Activated naive CD4-positive, alpha-beta T cell treated with anti-CD3 and anti-CD28 coated beads for 36 hours (primary cell): ENCODE measurements around the gene LMAN2. TPM values are rescaled to one million over a fixed set of nuclear protein-coding genes. Genes with fewer than 3 reads are reported as not detected.

Experiments
- CTCF ChIA-PET: fragments of 350-600 bp; sonication (Branson Sonifier 250); formaldehyde crosslinking; loops from one replicate; lab custom pipeline; 2021; ENCODE audit warnings: antibody characterized with exemption; lab: Charles Lee
- DNase-seq: peaks from one replicate; pipeline ENCODE4 v3.0.0-alpha.2; 2020
- H3K27ac Mint-ChIP-seq: one replicate; pipeline ENCODE4 v1.8.0; 2021; ENCODE audit warnings: mild to moderate bottlenecking, mixed read lengths
- H3K27me3 Mint-ChIP-seq: one replicate; pipeline ENCODE4 v1.8.0; 2021; ENCODE audit warnings: low read depth, mixed read lengths
- H3K36me3 Mint-ChIP-seq: one replicate; pipeline ENCODE4 v1.8.0; 2021; ENCODE audit warnings: low read depth, mixed read lengths
- H3K4me1 Mint-ChIP-seq: one replicate; pipeline ENCODE4 v1.8.0; 2021; ENCODE audit warnings: low read depth, mixed read lengths
- H3K4me3 Mint-ChIP-seq: one replicate; pipeline ENCODE4 v1.8.0; 2021; ENCODE audit warnings: mild to moderate bottlenecking, moderate library complexity, mixed read lengths
- H3K9me3 Mint-ChIP-seq: one replicate; pipeline ENCODE4 v1.8.0; 2021; ENCODE audit warnings: mixed read lengths
- intact Hi-C: fragments of 100-400 bp; cut with micrococcal nuclease; formaldehyde crosslinking; loops from one replicate; pipeline ENCODE4 v1.15.1; 2023
- total RNA-seq, 2 experiments: library from RNA; stranded (reverse); gene quantifications; one replicate each; pipeline ENCODE4 v1.2.3, GENCODE V29; 2021

The LMAN2 gene
- total RNA-seq, 2 experiments from 2014 or later: 82.2 to 83.9 TPM

- Mint-ChIP-seq H3K27ac (peak overlapping the region; percentile 77), H3K4me3 (no peak overlapping the region), H3K36me3 (peaks cover 28% of the 10 kb centered on the region), H3K4me1 (peaks cover 72% of the 10 kb centered on the region), H3K27me3 (no peaks in the 10 kb centered on the region), H3K9me3 (no peaks in the 10 kb centered on the region)
- intact Hi-C loops: loop anchor here (1.0 to 5.0 kb wide), 3 partner anchors 20 to 833 kb away; partner anchors contain the start of gene RNF44
- no peak for DNase-seq
- CTCF ChIA-PET: interaction anchor here (0.6 to 6.0 kb wide), 20 partner anchors 9 to 298 kb away, joined by 3 to 77 read pairs (median 8); partner anchors contain the start of genes LMAN2, RGS14 and SLC34A1
Observed at GRCh38 chr5:177369645-177370440, 18.4 kb upstream of the LMAN2 start.

GRCh38 chr5:177368869-177369644 lies 17.6 kb upstream of the LMAN2 start:
- Mint-ChIP-seq H3K27ac (peak overlapping the region; percentile 77), H3K27me3 (no peaks in the 10 kb centered on the region), H3K36me3 (peaks cover 27% of the 10 kb centered on the region), H3K4me3 (no peak overlapping the region), H3K9me3 (no peaks in the 10 kb centered on the region), H3K4me1 (peaks cover 72% of the 10 kb centered on the region)
- DNase-seq: peak; percentile 50
- CTCF ChIA-PET: interaction anchor here (0.6 to 6.0 kb wide), 15 partner anchors 10 to 835 kb away, joined by 3 to 77 read pairs (median 6); partner anchors contain the start of genes RGS14 and SLC34A1
- intact Hi-C loops: loop anchor here (1.0 kb wide), 2 partner anchors 21 to 34 kb away; no protein-coding TSS in a partner anchor

GRCh38 chr5:177367981-177368868 lies 16.8 kb upstream of the LMAN2 start:
- no peak overlapping the region for H3K4me3 Mint-ChIP-seq
- no peaks in the 10 kb centered on the region for H3K9me3 Mint-ChIP-seq
- H3K27ac Mint-ChIP-seq: peak overlapping the region; percentile 64
- CTCF ChIA-PET: interaction anchor here (0.6 to 6.0 kb wide), 13 partner anchors 9 to 835 kb away, joined by 3 to 77 read pairs (median 6); partner anchors contain the start of genes RGS14 and SLC34A1
- DNase-seq: no peak
- intact Hi-C loops: no loop called here
- H3K36me3 Mint-ChIP-seq: peaks cover 24% of the 10 kb centered on the region
- no peaks in the 10 kb centered on the region for H3K27me3 Mint-ChIP-seq
- H3K4me1 Mint-ChIP-seq: peaks cover 72% of the 10 kb centered on the region

- Mint-ChIP-seq H3K4me1 (peaks cover 72% of the 10 kb centered on the region), H3K27me3 (no peaks in the 10 kb centered on the region), H3K36me3 (peaks cover 21% of the 10 kb centered on the region), H3K27ac (no peak overlapping the region), H3K4me3 (no peak overlapping the region), H3K9me3 (no peaks in the 10 kb centered on the region)
- no peak for DNase-seq
- CTCF ChIA-PET: interaction anchor here (0.6 to 2.0 kb wide), 4 partner anchors 14 to 88 kb away, joined by 3 to 5 read pairs (median 4); no protein-coding TSS in a partner anchor
- intact Hi-C loops: no loop called here
Observed at GRCh38 chr5:177367323-177367848, 15.9 kb upstream of the LMAN2 start.

- Mint-ChIP-seq H3K4me1 (peaks cover 73% of the 10 kb centered on the region), H3K27me3 (no peaks in the 10 kb centered on the region), H3K9me3 (no peaks in the 10 kb centered on the region), H3K4me3 (no peak overlapping the region), H3K36me3 (peaks cover 19% of the 10 kb centered on the region), H3K27ac (peak overlapping the region; percentile 50)
- CTCF ChIA-PET: interaction anchor here (0.6 to 2.0 kb wide), 9 partner anchors 11 to 112 kb away, joined by 3 to 8 read pairs (median 4); no protein-coding TSS in a partner anchor
- intact Hi-C loops: no loop called here
- no peak for DNase-seq
Observed at GRCh38 chr5:177366528-177367322, 15.3 kb upstream of the LMAN2 start.

- no peak for DNase-seq
- Mint-ChIP-seq H3K4me1 (peaks cover 74% of the 10 kb centered on the region), H3K27me3 (no peaks in the 10 kb centered on the region), H3K9me3 (no peaks in the 10 kb centered on the region), H3K4me3 (no peak overlapping the region), H3K27ac (no peak overlapping the region), H3K36me3 (peaks cover 16% of the 10 kb centered on the region)
- intact Hi-C loops: loop anchor here (2.0 kb wide), 1 partner anchor 13 kb away; no protein-coding TSS in a partner anchor
- CTCF ChIA-PET: interaction anchor here (0.6 to 2.6 kb wide), 12 partner anchors 9 to 113 kb away, joined by 3 to 14 read pairs (median 5); no protein-coding TSS in a partner anchor
Observed at GRCh38 chr5:177365845-177366527, 14.5 kb upstream of the LMAN2 start.

GRCh38 chr5:177364159-177364962 lies 12.9 kb upstream of the LMAN2 start:
- peak overlapping the region; percentile 50 for H3K4me3 Mint-ChIP-seq
- peaks cover 15% of the 10 kb centered on the region for H3K36me3 Mint-ChIP-seq
- H3K27me3 Mint-ChIP-seq: no peaks in the 10 kb centered on the region
- H3K27ac Mint-ChIP-seq: peak overlapping the region; percentile 71
- intact Hi-C loops: loop anchor here (1.0 to 2.0 kb wide), 2 partner anchors 14 to 25 kb away; no protein-coding TSS in a partner anchor
- H3K9me3 Mint-ChIP-seq: no peaks in the 10 kb centered on the region
- peak; percentile 70 for DNase-seq
- H3K4me1 Mint-ChIP-seq: peaks cover 77% of the 10 kb centered on the region
- CTCF ChIA-PET: interaction anchor here (1.0 to 2.6 kb wide), 10 partner anchors 9 to 46 kb away, joined by 3 to 14 read pairs (median 6); partner anchors contain the start of gene LMAN2

GRCh38 chr5:177363565-177363964 lies 12.1 kb upstream of the LMAN2 start:
- Mint-ChIP-seq H3K4me1 (peaks cover 77% of the 10 kb centered on the region), H3K27me3 (no peaks in the 10 kb centered on the region), H3K36me3 (peaks cover 8% of the 10 kb centered on the region), H3K27ac (no peak overlapping the region), H3K9me3 (no peaks in the 10 kb centered on the region), H3K4me3 (peak overlapping the region; percentile 75)
- intact Hi-C loops: loop anchor here (1.0 to 2.0 kb wide), 4 partner anchors 9 to 63 kb away; partner anchors contain the start of genes GRK6 and LMAN2
- CTCF ChIA-PET: interaction anchor here (1.0 to 2.6 kb wide), 5 partner anchors 8 to 39 kb away, joined by 3 to 14 read pairs (median 6); no protein-coding TSS in a partner anchor
- DNase-seq: no peak
